CD4-positive, alpha-beta T cell treated with Interleukin-4 for 4 hours (primary cell): ENCODE measurements around the gene BTBD17.
"Not testable (repeated sequence)": the region's sequence is repeated elsewhere in the genome, so short reads cannot be mapped to it uniquely, and the experiment has no call there.

Experiments
- DNase-seq: peaks from one replicate; pipeline ENCODE4 v3.0.0-alpha.2; 2020

The BTBD17 gene

GRCh38 chr17:74361230-74362068, at the start of gene BTBD17:
Gene BTBD17 (minus strand): TSS chr17:74361868. CDS start chr17:74361819, 49 bp downstream.
- peak; percentile 10 for DNase-seq

GRCh38 chr17:74410001-74410443, 48.4 kb upstream of the BTBD17 start:
- DNase-seq: no peak

- DNase-seq: no peak
Observed at GRCh38 chr17:74408815-74409214, 47.1 kb upstream of the BTBD17 start.

GRCh38 chr17:74408262-74408661, 46.6 kb upstream of the BTBD17 start:
- DNase-seq: no peak

- no peak for DNase-seq
Observed at GRCh38 chr17:74407384-74407783, 45.7 kb upstream of the BTBD17 start.

- DNase-seq: not testable (repeated sequence)
Observed at GRCh38 chr17:74405311-74405710, 43.6 kb upstream of the BTBD17 start.

- no peak for DNase-seq
Observed at GRCh38 chr17:74404789-74405188, 43.1 kb upstream of the BTBD17 start.

- no peak for DNase-seq
Observed at GRCh38 chr17:74404218-74404617, 42.5 kb upstream of the BTBD17 start.

GRCh38 chr17:74403512-74404137, 42.0 kb upstream of the BTBD17 start:
- DNase-seq: no peak

GRCh38 chr17:74402048-74402447, 40.4 kb upstream of the BTBD17 start:
- DNase-seq: no peak

- no peak for DNase-seq
Observed at GRCh38 chr17:74396567-74396966, 34.9 kb upstream of the BTBD17 start.

GRCh38 chr17:74394977-74395376, 33.3 kb upstream of the BTBD17 start:
- no peak for DNase-seq

- no peak for DNase-seq
Observed at GRCh38 chr17:74394275-74394950, 32.7 kb upstream of the BTBD17 start.

GRCh38 chr17:74393346-74393942, 31.8 kb upstream of the BTBD17 start:
- no peak for DNase-seq

- DNase-seq: no peak
Observed at GRCh38 chr17:74392848-74393247, 31.2 kb upstream of the BTBD17 start.

- no peak for DNase-seq
Observed at GRCh38 chr17:74391771-74392170, 30.1 kb upstream of the BTBD17 start.

- no peak for DNase-seq
Observed at GRCh38 chr17:74390680-74391653, 29.3 kb upstream of the BTBD17 start.

GRCh38 chr17:74389937-74390679, 28.4 kb upstream of the BTBD17 start:
- DNase-seq: no peak

- DNase-seq: no peak
Observed at GRCh38 chr17:74389084-74389753, 27.6 kb upstream of the BTBD17 start.

- DNase-seq: no peak
Observed at GRCh38 chr17:74387365-74388218, 25.9 kb upstream of the BTBD17 start.
